ENCODE data around the gene FAM50A.

Gene FAM50A

GRCh38 chrX:154458116-154458953, 14.4 kb downstream of the FAM50A start, which contains the start of gene PLXNA3:
TSS of gene PLXNA3 (plus strand) at chrX:154458281. CDS start at chrX:154460184, 1,903 bp downstream.
- Histone ChIP-seq H3K4me3 (ENCODE audit: low read depth, low read length) (peak within 1 kb of the TSS; percentile 91), H3K4me1 (ENCODE audit: control insufficient read depth, insufficient read depth, low read length, unreplicated experiment) (no peaks in the 10 kb centered on the region), H3K36me3 (ENCODE audit: insufficient read depth, low read length) (no peaks in the 10 kb centered on the region), H2AFZ (ENCODE audit: low read length, unreplicated experiment) (no peak within 1 kb of the TSS), H3K79me2 (ENCODE audit: control insufficient read depth, insufficient read depth, low read length, unreplicated experiment) (peaks cover 36% of the 10 kb centered on the region), H3K27ac (ENCODE audit: low read depth, low read length) (peak within 1 kb of the TSS; percentile 60; the same call in 1 of the 2 replicates), H3K27me3 (ENCODE audit: insufficient read depth, low read length) (no peaks in the 10 kb centered on the region)

DNA sequence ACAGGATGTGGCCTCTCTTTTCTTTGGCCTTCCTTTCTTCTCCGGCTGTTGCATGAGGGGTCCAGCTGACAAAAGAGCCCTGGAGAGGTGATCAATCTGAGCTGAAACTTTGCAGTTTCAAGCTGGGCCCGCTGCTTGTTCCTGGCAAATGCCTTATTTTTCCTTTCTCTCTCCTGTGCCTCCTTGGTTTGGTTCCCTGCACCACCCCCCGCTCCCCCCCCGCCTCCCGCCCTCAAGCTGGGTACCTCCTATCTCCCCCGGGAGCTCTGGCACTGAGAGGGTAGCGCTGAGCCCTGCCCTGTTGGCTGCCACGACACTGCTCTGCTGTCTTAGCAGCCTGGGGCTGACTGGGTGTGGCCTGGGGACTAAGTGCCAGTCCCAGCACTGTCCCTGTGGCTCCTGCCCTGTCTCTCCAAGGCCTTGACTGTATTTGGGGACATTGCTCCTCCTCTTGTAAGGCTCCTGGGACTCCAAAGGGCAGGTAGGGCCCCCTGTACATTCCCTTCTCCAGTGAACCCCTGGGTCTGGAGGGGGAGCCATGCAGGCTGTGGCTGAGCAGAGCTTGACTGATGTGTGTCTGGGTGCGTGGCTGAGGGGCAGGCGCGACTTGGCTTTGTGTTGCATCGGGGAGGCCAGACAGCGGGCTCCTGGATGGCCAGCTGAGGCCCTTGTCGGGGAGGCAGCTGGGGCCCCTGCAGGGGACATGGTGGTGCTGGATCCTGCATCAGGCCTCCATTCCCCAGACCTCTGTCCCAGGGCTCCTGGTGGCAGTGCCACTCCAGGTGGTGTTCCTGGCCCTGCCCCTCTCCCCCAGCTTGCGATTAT, 15.2 kb downstream of the FAM50A start:
- no peaks in the 10 kb centered on the region for H3K27me3 ChIP-seq (ENCODE audit: insufficient read depth, low read length)
- H3K4me3 ChIP-seq (ENCODE audit: low read depth, low read length): peak overlapping the region; percentile 91
- H3K36me3 ChIP-seq (ENCODE audit: insufficient read depth, low read length): no peaks in the 10 kb centered on the region
- H3K27ac ChIP-seq (ENCODE audit: low read depth, low read length): no peak overlapping the region
- H2AFZ ChIP-seq (ENCODE audit: low read length, unreplicated experiment): no peak overlapping the region
- peaks cover 36% of the 10 kb centered on the region for H3K79me2 ChIP-seq (ENCODE audit: control insufficient read depth, insufficient read depth, low read length, unreplicated experiment)
- H3K4me1 ChIP-seq (ENCODE audit: control insufficient read depth, insufficient read depth, low read length, unreplicated experiment): no peaks in the 10 kb centered on the region

GRCh38 chrX:154459832-154460231, 15.9 kb downstream of the FAM50A start:
- no peaks in the 10 kb centered on the region for H3K27me3 ChIP-seq (ENCODE audit: insufficient read depth, low read length)
- no peaks in the 10 kb centered on the region for H3K4me1 ChIP-seq (ENCODE audit: control insufficient read depth, insufficient read depth, low read length, unreplicated experiment)
- no peaks in the 10 kb centered on the region for H3K36me3 ChIP-seq (ENCODE audit: insufficient read depth, low read length)
- peaks cover 36% of the 10 kb centered on the region for H3K79me2 ChIP-seq (ENCODE audit: control insufficient read depth, insufficient read depth, low read length, unreplicated experiment)
- H2AFZ ChIP-seq (ENCODE audit: low read length, unreplicated experiment): no peak overlapping the region
- H3K4me3 ChIP-seq (ENCODE audit: low read depth, low read length): peak overlapping the region; percentile 91
- H3K27ac ChIP-seq (ENCODE audit: low read depth, low read length): no peak overlapping the region

- Histone ChIP-seq H3K36me3 (ENCODE audit: insufficient read depth, low read length) (no peaks in the 10 kb centered on the region), H3K4me3 (ENCODE audit: low read depth, low read length) (peak overlapping the region; percentile 91), H3K4me1 (ENCODE audit: control insufficient read depth, insufficient read depth, low read length, unreplicated experiment) (no peaks in the 10 kb centered on the region), H3K27ac (ENCODE audit: low read depth, low read length) (no peak overlapping the region), H2AFZ (ENCODE audit: low read length, unreplicated experiment) (no peak overlapping the region), H3K27me3 (ENCODE audit: insufficient read depth, low read length) (no peaks in the 10 kb centered on the region), H3K79me2 (ENCODE audit: control insufficient read depth, insufficient read depth, low read length, unreplicated experiment) (peaks cover 36% of the 10 kb centered on the region)
Observed at GRCh38 chrX:154460326-154460725, 16.4 kb downstream of the FAM50A start.

DNA sequence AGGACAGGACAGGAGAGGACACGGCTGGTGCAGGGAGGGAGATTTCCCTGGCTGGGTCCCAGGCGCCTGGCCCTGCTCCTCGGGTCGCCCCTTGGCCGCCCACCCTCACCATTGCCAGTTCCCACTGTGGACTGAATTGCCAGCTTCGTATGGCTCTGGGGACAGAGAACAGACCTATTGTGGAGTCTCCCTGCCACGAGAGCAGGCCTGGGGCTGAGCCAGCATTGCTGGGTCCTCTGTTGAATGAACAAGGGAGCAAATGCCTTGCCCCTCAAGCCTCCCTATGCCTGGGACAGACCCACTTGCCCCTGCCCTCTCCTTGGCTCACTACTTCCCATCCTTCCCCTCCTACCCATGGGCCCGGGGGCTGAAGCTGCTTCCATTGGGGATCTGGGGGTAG, 18.5 kb downstream of the FAM50A start:
- Histone ChIP-seq H2AFZ (ENCODE audit: low read length, unreplicated experiment) (no peak overlapping the region), H3K27me3 (ENCODE audit: insufficient read depth, low read length) (no peaks in the 10 kb centered on the region), H3K27ac (ENCODE audit: low read depth, low read length) (no peak overlapping the region), H3K4me1 (ENCODE audit: control insufficient read depth, insufficient read depth, low read length, unreplicated experiment) (no peaks in the 10 kb centered on the region), H3K4me3 (ENCODE audit: low read depth, low read length) (no peak overlapping the region), H3K36me3 (ENCODE audit: insufficient read depth, low read length) (no peaks in the 10 kb centered on the region), H3K79me2 (ENCODE audit: control insufficient read depth, insufficient read depth, low read length, unreplicated experiment) (peaks cover 36% of the 10 kb centered on the region)

DNA sequence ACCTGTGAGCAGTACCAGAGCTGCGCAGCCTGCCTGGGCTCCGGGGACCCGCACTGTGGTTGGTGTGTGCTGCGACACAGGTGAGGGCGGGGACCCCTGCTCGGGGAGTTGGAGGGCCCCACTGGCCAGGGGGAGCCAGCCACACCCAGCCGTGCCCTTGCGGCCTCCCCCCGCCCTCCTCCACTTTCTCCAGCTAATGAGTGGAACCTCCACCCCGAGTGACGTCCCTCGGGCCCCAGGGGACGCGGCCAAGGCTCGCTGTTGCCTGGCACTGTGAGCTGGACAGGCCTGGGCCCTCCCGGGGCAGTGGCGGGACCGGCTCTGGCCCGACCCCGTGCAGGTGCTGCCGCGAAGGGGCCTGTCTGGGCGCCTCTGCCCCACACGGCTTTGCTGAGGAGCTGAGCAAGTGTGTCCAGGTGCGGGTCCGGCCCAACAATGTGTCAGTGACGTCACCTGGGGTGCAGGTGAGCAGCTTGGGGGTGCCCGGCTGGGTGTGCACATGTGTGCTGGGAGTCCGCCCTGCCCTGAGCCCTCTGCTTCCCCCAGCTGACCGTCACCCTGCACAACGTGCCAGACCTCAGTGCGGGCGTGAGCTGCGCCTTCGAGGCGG, 19.8 kb downstream of the FAM50A start:
- H2AFZ ChIP-seq (ENCODE audit: low read length, unreplicated experiment): no peak overlapping the region
- peaks cover 30% of the 10 kb centered on the region for H3K79me2 ChIP-seq (ENCODE audit: control insufficient read depth, insufficient read depth, low read length, unreplicated experiment)
- no peaks in the 10 kb centered on the region for H3K27me3 ChIP-seq (ENCODE audit: insufficient read depth, low read length)
- no peaks in the 10 kb centered on the region for H3K4me1 ChIP-seq (ENCODE audit: control insufficient read depth, insufficient read depth, low read length, unreplicated experiment)
- H3K36me3 ChIP-seq (ENCODE audit: insufficient read depth, low read length): no peaks in the 10 kb centered on the region
- no peak overlapping the region for H3K4me3 ChIP-seq (ENCODE audit: low read depth, low read length)
- no peak overlapping the region for H3K27ac ChIP-seq (ENCODE audit: low read depth, low read length)

GRCh38 chrX:154464806-154465365, 20.9 kb downstream of the FAM50A start:
- Histone ChIP-seq H2AFZ (ENCODE audit: low read length, unreplicated experiment) (no peak overlapping the region), H3K4me3 (ENCODE audit: low read depth, low read length) (no peak overlapping the region), H3K27me3 (ENCODE audit: insufficient read depth, low read length) (no peaks in the 10 kb centered on the region), H3K4me1 (ENCODE audit: control insufficient read depth, insufficient read depth, low read length, unreplicated experiment) (no peaks in the 10 kb centered on the region), H3K36me3 (ENCODE audit: insufficient read depth, low read length) (no peaks in the 10 kb centered on the region), H3K79me2 (ENCODE audit: control insufficient read depth, insufficient read depth, low read length, unreplicated experiment) (peaks cover 19% of the 10 kb centered on the region), H3K27ac (ENCODE audit: low read depth, low read length) (no peak overlapping the region)

DNA sequence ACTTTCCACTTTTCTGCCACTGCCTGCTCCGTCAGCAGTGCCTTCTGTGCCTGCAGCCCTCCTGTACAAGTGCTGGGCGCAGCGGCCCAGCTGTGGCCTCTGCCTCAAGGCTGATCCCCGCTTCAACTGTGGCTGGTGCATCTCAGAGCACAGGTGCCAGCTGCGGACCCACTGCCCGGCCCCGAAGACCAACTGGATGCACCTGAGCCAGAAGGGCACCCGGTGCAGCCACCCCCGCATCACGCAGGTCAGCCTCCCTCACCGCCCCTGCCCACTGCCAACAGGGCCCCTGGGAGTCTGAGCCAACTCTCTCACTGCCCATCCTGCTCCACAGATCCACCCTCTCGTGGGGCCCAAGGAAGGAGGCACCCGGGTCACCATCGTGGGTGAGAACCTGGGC, 21.7 kb downstream of the FAM50A start:
- H3K27me3 ChIP-seq (ENCODE audit: insufficient read depth, low read length): no peaks in the 10 kb centered on the region
- no peaks in the 10 kb centered on the region for H3K36me3 ChIP-seq (ENCODE audit: insufficient read depth, low read length)
- no peaks in the 10 kb centered on the region for H3K4me1 ChIP-seq (ENCODE audit: control insufficient read depth, insufficient read depth, low read length, unreplicated experiment)
- H3K4me3 ChIP-seq (ENCODE audit: low read depth, low read length): no peak overlapping the region
- H2AFZ ChIP-seq (ENCODE audit: low read length, unreplicated experiment): no peak overlapping the region
- H3K79me2 ChIP-seq (ENCODE audit: control insufficient read depth, insufficient read depth, low read length, unreplicated experiment): peaks cover 11% of the 10 kb centered on the region
- H3K27ac ChIP-seq (ENCODE audit: low read depth, low read length): no peak overlapping the region

GRCh38 chrX:154466036-154466435, 22.1 kb downstream of the FAM50A start:
- H2AFZ ChIP-seq (ENCODE audit: low read length, unreplicated experiment): no peak overlapping the region
- H3K36me3 ChIP-seq (ENCODE audit: insufficient read depth, low read length): no peaks in the 10 kb centered on the region
- H3K4me1 ChIP-seq (ENCODE audit: control insufficient read depth, insufficient read depth, low read length, unreplicated experiment): no peaks in the 10 kb centered on the region
- H3K79me2 ChIP-seq (ENCODE audit: control insufficient read depth, insufficient read depth, low read length, unreplicated experiment): peaks cover 7% of the 10 kb centered on the region
- H3K27ac ChIP-seq (ENCODE audit: low read depth, low read length): no peak overlapping the region
- H3K4me3 ChIP-seq (ENCODE audit: low read depth, low read length): no peak overlapping the region
- no peaks in the 10 kb centered on the region for H3K27me3 ChIP-seq (ENCODE audit: insufficient read depth, low read length)

DNA sequence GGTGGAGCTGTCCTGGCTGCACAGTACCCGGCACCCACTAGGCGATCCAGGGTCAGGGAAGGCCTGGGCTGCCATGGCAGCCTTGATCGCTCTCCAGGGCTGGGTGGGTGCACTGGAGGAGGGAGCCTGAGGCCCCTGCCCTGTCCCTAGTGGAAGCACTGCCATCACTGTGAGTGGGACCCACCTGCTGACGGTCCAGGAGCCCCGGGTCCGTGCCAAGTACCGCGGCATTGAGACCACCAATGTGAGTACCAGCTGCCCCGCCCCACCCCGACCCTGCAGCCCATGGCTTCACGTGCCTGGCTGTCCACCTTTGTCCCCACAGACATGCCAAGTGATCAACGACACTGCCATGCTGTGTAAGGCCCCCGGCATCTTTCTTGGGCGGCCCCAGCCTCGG, 23.0 kb downstream of the FAM50A start:
- H3K4me3 ChIP-seq (ENCODE audit: low read depth, low read length): no peak overlapping the region
- H3K36me3 ChIP-seq (ENCODE audit: insufficient read depth, low read length): no peaks in the 10 kb centered on the region
- H3K4me1 ChIP-seq (ENCODE audit: control insufficient read depth, insufficient read depth, low read length, unreplicated experiment): no peaks in the 10 kb centered on the region
- no peak overlapping the region for H3K27ac ChIP-seq (ENCODE audit: low read depth, low read length)
- no peaks in the 10 kb centered on the region for H3K27me3 ChIP-seq (ENCODE audit: insufficient read depth, low read length)
- H3K79me2 ChIP-seq (ENCODE audit: control insufficient read depth, insufficient read depth, low read length, unreplicated experiment): no peaks in the 10 kb centered on the region
- H2AFZ ChIP-seq (ENCODE audit: low read length, unreplicated experiment): no peak overlapping the region
